Mucosa of gallbladder (tissue), 1 donor: ENCODE measurements around the gene PCDH12. TPM values are rescaled to one million over a fixed set of nuclear protein-coding genes. Genes with fewer than 3 reads are reported as not detected.

Experiments used
- DNase-seq: peaks from one replicate; pipeline ENCODE4 v3.0.0-alpha.2; 2020; ENCODE audit warnings: low spot score
- total RNA-seq: library from RNA; stranded (reverse); gene quantifications from one replicate; pipeline ENCODE4 v1.2.1, GENCODE V29; 2021
- donor health status: DM: no; HTN: no; CAD: no.

Gene PCDH12
- total RNA-seq: 3.6 TPM

DNA sequence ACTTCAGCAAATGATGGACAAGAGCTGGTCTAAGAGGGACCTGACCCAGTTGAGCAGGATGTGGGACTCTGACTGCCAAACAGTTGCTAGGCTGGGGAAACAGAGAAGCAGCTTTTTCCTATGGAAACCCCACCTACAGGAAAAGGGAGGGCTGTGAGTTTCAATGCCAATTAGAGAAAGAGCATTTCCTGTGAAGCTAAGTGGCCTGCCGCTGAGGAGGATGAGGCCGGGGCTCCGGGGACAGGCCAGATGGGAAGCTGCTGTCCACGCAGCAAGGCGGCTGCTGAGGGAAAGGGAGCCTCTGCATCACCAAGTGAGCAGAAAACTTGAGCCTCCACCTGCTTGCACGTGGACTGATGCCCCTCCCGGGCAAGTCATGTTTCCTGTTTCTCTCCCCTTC, at the start of gene PCDH12:
TSS of gene PCDH12 (minus strand) at position 90 of the 400 bp plus-strand sequence. CDS start 351 bp downstream, outside the sequence.
- DNase-seq: no peak

DNA sequence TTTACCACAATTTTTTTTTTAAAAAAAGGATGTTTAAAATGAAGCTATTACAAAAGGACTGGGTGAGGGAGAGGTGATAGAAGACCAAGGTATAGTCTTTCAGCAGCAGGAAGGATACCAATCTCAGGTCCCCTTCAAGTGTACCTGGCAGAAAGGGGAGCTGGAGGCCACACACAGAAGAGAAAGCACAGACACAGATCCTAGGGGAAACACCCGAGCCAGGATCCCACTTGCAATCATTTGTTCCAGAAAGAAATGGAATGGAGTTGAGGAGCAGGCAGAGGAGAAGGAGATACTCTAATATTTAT, 49.2 kb upstream of the PCDH12 start:
- no peak for DNase-seq

DNA sequence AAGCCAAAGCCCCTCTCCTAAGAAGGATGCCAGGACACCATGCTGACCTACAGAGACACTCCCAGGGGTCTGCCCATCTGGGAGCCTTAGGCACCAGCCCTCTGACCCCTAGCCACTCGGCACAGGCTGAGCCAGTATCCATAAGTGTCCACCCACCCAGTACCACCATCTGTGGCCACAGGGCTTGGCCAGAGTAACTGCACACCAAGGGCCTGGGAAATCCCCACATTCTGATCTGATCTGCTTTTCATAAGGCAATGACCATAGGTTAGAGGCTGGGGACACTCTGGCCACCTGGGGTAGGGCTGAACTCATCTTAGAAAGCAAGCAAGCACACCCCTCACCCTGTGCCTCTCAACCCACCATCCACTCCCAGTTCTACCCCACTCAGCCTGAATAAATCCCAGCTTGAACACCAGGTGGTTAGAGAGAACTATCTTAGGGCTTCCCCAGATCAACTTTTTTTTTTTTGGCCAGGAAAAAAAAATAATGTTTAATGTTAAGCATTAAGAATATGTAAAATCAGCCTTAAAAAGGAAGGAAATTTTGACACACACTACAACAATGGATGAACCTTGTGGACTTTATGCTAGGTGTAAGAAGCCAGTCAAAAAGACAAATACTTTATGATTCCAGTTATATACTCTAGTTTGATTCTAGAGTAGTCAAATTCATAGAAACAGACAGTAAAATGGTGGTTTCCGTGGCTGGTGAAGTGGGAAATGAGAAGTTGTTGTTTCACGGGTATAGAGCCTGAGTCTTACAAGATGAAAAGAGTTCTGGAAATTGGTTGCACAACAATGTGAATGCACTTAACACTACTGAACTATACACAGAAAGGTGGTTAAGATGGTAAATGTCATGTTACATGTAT, 48.6 kb upstream of the PCDH12 start:
- no peak for DNase-seq

DNA sequence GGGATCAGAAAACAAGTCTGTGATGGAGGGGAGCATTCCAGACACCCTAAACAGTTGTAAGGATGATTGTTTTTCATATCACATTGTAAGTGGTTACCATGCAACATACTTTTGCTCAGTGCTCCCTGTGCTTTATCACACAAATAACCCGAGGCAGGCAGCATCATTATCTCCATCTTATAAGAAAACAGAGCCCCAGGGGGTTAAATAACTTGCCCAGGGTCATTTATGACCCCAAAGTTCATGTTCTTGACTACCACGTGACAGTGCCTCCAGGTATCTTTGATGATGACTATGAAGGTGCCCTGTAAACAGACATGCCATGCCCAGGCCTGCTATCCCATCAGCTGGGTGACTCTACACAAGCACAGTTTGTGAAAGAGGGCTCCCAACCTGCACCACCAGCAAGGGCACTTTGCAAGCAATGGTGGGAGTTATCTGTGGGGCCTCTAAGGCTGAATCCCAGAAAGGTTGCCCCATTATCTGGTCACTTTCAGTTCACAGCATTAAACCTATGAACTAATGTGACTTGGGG, 45.3 kb upstream of the PCDH12 start:
- no peak for DNase-seq

DNA sequence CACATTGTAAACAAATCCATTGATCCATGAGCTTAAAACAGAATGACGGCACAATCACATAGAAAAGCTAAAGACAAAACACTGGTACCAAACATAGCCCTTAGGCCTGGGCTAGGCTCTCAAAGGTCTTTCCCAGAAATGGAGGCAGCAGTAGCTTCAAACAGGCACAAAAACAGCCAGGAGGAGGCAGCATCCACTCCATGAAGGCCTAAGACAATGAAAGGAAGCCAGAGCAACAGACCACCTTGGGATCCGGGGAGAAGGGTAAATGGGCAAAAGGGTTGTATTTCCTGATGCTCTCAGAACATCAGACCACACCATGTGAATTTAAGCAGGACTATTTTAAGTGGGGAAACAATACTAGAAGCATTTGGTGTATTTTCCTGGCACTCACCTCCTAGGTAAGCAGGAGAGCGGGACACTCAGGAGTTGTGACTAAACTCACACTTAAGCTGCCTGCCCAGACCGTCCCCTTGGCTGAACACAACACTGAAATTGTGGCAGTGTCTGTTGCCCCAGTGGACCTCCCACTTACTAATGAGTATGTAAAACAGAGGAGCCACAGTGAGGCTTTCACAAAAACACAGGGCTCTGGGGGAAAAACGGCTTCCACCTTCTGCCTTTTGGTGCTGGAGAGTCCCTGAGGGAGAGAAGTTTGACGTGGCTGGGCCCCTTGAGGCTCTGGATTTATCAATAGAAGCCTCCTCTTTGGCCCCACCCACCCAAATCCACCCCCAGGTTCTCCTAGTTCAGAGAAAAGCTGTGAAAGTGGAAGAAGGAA, 42.9 kb upstream of the PCDH12 start:
- no peak for DNase-seq

DNA sequence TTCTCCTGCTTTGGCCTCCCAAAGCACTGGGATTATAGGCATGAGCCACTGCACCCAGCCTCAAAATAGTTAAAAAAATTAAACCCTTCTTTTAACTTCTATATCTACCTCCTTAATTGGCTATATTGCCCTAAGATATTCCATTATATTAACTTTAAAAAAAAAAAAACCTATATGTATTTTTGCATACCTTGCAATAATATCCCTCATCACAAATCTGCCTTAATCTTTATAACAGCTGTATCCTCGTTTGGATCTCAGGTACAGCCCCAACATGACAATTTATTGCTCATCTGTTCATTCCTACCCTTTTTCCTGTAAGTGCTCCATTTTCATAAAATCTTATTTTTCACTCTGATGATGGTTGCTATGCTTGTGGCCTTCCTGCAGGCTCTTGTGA, 42.2 kb upstream of the PCDH12 start:
- no peak for DNase-seq

DNA sequence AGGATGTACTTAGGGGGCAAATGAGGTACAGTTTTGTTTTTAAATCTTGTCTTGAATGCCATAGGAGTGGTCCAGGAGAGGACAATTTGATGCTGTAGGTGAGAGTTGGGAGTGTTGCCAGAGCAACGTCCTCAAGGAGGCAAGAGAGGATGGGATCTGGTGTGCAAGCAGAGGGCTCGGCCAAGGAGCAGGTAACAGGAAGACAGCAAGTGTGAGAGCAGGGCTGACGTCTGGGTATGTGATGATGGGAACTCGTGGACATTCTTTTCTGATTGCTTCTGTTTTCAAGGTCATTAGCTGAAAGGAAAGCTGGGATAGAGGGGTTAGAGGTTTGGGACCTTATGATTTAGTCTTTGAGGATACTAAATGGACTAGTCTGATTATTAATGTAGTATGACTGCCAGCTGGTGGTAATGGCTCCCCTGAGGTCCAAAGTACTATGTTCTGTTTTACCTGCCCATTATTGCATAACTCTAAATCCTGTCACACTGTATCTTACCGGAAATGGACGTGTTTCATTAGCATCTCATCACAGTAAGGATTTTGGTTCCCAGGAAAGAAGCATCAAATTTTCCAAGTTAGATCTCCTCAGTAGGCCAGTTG, 39.5 kb upstream of the PCDH12 start:
- no peak for DNase-seq

DNA sequence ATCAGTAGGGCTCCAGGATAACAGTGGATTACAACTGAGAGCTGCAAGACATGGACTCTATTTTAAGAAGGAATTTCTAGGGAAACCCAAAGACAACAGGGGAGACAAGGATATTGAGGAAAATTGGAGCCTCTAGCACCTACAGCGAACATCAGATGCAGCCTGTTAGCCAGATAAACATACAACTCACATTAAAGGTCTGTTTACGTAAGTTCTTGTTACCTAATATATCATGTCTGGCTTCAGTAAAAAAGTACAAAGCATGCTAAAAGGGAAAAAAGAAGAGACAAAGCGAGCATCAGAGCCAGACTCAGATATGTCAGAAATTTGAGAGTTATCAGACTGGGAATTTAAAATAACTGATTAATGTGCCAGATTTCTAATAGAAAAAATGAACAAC, 37.7 kb upstream of the PCDH12 start:
- DNase-seq: no peak

DNA sequence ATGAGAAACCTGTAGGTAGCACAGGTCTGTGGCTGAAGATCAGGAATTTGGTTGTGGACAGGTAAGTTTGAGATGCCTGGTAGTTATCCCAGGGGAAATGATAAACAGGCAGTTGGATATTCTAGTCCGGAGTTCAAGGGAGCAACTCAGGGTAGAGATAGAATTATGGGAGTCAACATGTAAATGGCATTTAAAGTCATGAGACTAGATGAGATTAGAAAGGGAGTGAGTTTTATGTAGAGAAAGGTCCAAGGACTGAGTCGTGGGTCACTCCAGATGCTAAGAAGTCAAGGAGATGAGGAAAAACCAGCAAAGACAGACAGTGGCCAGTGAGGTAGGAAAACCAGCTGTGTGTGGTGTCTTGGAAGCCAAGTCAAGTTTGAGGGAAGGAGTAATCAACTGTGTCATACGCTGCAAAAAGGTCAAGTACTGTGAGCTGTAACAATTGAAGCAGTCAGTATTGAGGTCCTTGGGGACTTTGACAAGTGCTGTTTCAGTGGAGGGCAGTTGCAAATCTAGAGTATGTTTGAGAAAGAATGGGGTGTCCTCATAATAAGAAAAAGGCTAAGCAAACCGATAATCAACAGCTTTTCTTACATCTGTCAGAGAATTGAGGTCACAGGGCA, 36.6 kb upstream of the PCDH12 start:
- no peak for DNase-seq

DNA sequence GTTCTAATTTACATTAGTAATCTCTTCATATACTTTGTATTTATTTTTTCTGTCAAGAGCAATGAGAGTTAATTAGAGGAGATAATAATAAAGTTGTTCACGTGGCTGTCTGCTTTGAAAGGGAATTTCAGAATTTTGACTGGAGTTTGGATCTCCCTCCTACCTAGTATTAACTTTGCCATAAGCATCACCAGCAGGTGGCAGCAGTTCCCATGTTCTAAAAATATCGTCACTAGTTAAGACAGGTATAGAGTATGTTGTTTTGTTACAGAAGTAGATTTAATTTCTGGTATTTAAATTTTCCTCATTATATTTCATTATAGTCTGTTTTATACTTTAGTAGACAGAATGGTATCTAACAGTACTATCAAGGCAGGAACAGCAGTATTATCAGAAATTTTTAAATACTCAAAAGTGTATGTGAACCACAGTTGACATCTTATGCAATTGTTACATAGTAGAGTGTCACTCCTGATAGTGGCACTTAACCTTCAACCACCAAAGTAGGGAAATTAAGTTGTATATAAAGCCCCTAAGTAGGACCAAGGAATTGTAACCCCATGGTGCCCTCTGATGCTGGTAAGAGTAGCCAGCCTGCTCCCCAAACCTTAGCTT, 34.5 kb upstream of the PCDH12 start:
- peak; percentile 85 for DNase-seq

DNA sequence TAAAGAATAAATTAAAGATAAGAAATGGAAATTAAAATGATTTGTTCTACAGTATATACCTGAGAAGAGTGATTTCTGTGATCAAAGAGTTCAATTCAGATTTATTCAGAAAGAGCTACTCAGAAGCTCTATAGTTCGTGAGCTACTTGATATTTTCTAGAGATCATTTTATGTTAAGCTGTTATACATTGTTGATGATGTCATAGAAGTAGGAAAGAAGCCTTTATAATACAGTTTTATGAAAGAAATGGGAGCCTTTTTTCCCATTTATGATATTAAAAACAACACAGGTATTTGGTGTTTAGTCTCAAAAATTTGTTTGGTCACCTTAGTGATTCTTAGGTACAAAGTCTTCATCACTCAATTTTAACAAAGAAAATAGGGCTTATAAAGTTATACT, 31.7 kb upstream of the PCDH12 start:
- DNase-seq: no peak

DNA sequence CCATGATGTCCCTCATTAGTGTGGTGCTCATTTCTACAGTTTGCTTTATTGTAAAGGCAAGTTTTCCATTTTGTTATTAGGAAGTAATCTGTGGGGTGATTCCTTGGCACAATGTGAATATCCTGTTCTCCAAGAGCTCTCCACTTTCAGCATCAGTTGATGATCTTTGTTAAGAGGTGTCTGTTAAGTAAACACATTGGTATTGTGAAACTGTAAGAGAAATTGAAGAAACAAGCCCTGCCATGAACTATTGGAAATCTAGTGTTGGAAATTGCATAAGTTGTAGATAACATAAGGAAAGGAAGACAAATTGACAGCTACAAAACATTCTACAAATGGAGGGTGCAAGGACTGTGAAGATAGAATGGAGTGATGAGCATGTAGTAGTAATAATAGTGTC, 28.1 kb upstream of the PCDH12 start:
- DNase-seq: no peak

DNA sequence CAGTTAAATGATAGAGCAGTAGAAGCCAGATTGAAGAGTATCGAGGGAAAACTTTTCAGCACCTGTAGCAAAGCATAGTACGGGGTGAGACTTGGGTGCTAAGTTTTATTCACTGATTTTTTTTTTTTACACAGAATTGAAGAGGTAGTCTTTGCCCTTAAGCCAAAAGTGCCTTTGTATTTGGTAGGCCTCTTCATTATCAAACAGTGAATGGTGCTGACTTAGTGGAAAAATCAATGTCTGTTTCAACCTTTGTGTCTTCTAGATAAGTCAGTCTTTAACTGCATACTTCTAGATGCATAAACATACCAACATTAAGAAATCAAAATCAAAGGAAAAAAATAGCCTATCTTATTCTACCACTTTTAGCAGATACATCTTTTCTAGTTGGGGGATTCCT, 24.6 kb upstream of the PCDH12 start:
- DNase-seq: no peak

DNA sequence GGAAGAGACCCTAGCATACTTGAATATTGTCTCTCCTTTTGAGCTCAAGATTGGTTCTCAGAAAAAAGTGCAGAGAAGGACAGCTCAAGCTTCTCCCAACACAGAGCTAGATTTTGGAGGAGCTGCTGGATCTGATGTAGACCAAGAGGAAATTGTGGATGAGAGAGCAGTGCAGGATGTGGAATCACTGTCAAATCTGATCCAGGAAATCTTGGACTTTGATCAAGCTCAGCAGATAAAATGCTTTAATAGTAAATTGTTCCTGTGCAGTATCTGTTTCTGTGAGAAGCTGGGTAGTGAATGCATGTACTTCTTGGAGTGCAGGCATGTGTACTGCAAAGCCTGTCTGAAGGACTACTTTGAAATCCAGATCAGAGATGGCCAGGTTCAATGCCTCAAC, 20.4 kb upstream of the PCDH12 start:
- no peak for DNase-seq

DNA sequence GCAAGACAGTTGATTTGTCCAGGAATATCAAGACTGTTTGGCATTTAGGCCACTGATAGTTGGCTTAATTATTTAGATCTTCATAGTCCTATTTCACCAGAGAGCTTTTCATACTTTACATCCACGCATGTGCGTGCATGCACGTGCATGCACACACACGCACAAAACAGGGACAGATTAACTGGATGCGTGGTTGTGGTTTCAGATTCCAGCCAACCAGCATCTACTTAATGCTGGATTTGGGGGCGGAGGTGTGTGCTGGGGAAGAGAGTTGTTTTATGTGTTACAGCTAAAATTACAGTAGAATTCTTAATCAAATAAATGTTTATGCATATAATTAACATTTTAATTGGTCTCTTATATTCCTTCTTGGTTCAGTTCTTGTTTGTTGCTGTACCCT, 18.2 kb upstream of the PCDH12 start:
- no peak for DNase-seq

DNA sequence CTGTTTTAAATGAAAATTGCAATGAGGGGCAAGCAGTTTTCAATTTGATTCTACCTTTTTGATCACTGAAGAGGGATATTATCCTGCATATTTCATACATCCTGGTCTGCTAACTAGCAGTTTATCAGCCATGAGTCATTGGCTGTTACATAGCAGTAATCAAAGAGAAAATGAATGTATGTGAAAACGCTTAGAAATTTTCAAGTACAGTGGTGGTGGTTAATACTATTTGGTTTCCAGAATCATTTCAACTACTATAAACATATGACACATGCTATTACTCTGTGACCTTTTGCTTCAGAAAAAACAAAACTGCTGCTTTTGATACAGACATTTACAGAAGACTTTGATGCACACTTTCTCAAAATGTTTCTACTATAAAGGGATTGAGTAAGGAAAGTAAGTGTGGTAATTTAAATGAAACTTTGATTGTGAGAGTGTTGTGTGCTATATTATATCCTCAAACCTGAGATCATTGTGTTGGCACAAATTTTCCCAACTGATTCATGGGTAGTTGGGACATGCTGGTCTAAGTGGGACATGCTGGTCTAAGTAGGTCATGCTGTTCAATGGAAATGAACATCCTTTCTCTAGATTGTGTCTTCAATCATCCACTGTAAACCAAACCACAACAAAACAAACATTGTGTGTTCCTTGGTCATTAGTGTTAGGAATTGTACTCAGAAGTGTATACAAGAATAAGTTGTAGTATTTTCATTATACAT, 16.0 kb upstream of the PCDH12 start:
- no peak for DNase-seq

DNA sequence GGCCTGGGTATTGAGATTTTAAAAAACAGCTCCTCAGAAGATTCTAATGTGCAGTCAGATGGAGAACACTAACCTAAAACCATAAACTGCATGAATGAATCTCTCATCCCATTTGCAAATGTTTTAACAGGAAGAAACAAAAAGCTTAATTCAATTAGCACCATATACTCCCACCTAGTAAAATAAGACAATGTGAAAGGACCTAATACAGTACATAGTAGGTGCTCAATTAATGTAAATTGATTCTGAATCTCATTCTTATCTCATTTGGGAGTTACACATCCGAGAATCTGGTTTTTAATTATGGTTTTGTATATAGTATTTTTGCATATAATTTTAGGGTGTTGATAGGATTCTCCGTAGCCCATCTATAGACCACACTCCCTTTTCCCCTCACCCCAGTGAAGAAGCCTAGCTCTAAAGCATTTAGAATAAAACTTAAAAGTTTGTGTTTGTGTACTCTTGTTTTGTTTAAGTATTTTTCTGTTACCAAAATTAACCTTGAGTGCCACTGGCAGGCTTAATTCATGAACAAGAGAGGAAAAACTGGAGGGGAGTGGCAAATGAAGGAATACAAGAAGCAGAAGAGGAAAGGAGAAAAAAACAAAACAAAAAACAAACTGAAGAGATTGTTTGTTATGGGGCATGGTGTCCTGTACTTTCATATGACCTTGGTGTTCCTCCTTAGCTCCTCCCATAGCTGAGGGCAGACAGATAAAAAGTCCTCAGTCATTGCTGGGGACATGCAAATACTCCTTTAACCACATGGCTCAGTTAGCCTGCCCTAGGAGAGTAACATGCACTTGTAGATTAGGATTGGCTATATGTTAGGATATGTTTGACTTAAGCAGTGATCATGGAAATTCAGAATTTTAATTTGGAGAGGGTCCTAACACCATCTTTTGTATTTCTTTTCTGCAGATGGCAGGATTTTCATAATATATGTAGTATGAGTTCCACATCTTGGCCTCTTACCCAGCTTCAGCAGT, 12.1 kb upstream of the PCDH12 start:
- no peak for DNase-seq

DNA sequence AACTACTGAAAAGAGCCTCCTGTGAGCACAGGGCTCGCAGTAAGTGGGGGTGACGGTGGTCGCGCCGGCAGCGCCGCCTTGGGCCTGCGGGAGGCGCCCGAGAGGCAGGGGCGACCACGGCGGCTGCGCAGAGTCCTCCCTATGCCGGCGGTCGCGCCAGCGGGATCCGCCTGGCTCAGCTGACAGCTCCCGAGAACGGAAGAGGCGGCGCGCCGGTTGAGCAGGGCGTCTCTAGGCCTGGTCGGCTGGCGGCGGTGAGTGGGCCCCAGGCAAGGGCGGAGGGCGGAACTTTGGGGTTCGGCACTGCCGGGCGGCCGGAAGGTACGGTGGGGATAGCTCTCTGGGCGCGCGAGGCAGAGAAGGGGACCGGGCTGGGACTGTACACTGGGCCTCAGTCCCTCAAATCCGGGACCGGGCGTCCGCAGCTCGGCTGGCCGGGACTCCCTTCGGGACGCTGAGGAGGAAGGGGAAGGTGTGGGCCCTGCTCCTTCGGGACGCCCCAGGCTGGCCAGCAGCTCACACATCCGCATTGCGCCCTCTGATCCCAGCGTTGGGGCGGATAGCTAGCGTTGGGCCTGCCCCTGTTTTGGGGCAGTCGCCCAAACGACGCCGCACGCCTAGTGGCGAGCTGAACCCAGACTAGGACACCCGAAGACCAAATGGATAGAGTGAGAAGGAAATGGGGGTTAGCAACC, 11.1 kb upstream of the PCDH12 start, which contains the start of gene RNF14:
TSS of gene RNF14 (plus strand) at position 192 of the 695 bp plus-strand sequence. CDS start 4,484 bp downstream, outside the sequence.
- DNase-seq: peak; percentile 94

DNA sequence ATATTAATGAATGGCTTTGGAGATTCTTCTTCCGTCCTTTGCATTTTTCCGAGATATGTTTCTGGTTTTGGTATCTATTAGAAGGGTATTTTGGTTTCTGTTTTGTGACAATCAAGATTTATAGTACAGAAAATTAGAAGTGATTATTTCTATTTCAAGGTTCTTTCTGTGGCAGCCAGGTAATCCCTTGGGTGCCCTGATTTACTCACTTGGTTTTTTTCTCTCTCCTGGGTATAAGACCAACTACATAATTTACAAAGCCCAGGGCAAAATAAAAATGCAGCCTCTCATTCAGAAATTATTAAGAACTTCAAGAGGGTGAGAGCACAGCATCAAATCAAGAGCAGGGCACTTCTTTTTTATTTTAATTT, 8.9 kb upstream of the PCDH12 start:
- DNase-seq: no peak
